ENCODE data around the gene SLC25A53.

DNA sequence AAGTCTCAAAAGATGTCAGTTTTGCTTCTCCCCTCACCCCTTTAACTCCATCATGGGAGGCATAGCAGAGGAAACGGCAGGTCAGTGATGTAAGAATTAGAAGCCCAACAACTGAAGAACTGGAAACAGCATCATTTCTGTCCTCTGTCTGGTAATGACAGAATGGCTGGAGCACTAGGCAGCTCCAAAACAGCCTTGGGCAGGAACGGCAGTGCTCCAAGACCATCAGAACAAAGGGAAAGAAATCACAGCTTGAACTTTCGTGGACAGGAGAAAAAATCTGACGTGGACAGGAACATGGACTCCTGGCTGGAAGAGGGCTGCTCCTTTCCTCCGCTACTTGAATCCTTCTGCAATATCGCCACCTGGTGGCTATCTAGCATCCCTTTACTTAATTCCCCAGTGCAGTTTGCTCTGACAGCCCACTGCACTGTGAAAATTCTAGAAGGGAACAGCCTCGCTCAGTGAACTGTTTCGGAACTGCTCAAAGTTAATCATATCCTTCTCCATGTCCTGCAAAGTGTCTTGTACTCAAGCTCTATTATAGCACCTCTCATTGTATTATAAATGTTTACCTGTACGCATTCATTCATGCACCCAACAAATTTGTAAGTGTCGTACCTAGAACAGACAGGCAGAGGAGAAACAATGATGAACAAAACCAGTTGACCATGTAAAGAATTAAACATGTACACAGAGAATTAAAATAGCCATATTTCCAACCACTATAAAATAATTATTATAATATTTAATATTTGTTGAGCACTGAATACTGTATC is 20.4 kb downstream of the SLC25A53 start:
- TF ChIP-seq CTCF (conservative IDR thresholded peaks at IDR 0.05): peak; percentile 76
- no peak for TF ChIP-seq ZFX (IDR thresholded peaks at IDR 0.05)
